GM12878 (cell line): ENCODE results near the gene TSC22D3. TPM values are rescaled to one million over a fixed set of nuclear protein-coding genes. Genes with fewer than 3 reads are reported as not detected.
A peak's percentile ranks its signal among the peaks of the same experiment; 100 is the strongest.

Source experiments
- BACH1 ChIP-seq: fragments of 450-650 bp; IDR thresholded peaks from 2 replicates; pipeline ENCODE4 v1.6.1; 2017; ENCODE audit warnings: mild to moderate bottlenecking, borderline replicate concordance
- BHLHE40 ChIP-seq, 2 experiments: fragments of 450-650 bp in 1 of 2; IDR thresholded peaks; 2 replicates each; pipeline ENCODE4 v1.6.1; 2011 to 2017; ENCODE audit warnings: low read depth in 2 of 2, borderline replicate concordance in 1 of 2, improper control_type of control experiment in 1 of 2, low read length in 1 of 2, mild to moderate bottlenecking in 1 of 2
- CBX3 ChIP-seq: fragments of 200-600 bp; sonication (generic); IDR thresholded peaks from 2 replicates; pipeline ENCODE4 v1.6.1; 2016; ENCODE audit warnings: low read depth, borderline replicate concordance
- DPF2 ChIP-seq: fragments of 450-650 bp; IDR thresholded peaks from 2 replicates; pipeline ENCODE4 v1.6.1; 2017; ENCODE audit warnings: mild to moderate bottlenecking
- EED ChIP-seq: sonication (generic); IDR thresholded peaks from 2 replicates; pipeline ENCODE4 v1.6.1; 2016; ENCODE audit warnings: antibody characterized with exemption, low read depth
- EGR1 ChIP-seq, 2 experiments: IDR thresholded peaks; 1 replicate in 1 of 2; 2 replicates in 1 of 2; pipeline ENCODE4 v1.6.1; 2011 to 2012; ENCODE audit warnings: low read depth in 2 of 2, low read length in 2 of 2, borderline replicate concordance in 1 of 2, mild to moderate bottlenecking in 1 of 2, moderate library complexity in 1 of 2
- HCFC1 ChIP-seq: fragments of 150-350 bp; IDR thresholded peaks from 2 replicates; pipeline ENCODE4 v1.6.1; 2014; ENCODE audit warnings: low read length
- IKZF1 ChIP-seq: fragments of 450-650 bp; conservative IDR thresholded peaks from 2 replicates; pipeline ENCODE4 v1.6.1; 2017; ENCODE audit warnings: antibody characterized with exemption, mild to moderate bottlenecking
- IKZF2 ChIP-seq, 2 experiments: fragments of 450-650 bp; IDR thresholded peaks; 2 replicates each; pipeline ENCODE4 v1.6.1; 2017; ENCODE audit warnings: mild to moderate bottlenecking in 2 of 2, moderate library complexity in 2 of 2
- MEF2A ChIP-seq: IDR thresholded peaks from 2 replicates; pipeline ENCODE4 v1.6.1; 2011; ENCODE audit warnings: low read depth, mild to moderate bottlenecking, low read length, moderate library complexity; ENCODE audit not compliant: insufficient read depth
- MEF2B ChIP-seq: fragments of 450-650 bp; IDR thresholded peaks from 2 replicates; pipeline ENCODE4 v1.6.1; 2018; ENCODE audit warnings: mild to moderate bottlenecking, moderate library complexity; ENCODE audit not compliant: partially characterized antibody, poor library complexity, severe bottlenecking
- MYB ChIP-seq: fragments of 150-350 bp; IDR thresholded peaks from 2 replicates; pipeline ENCODE4 v1.6.1; 2014; ENCODE audit warnings: mild to moderate bottlenecking, low read depth, low read length, borderline replicate concordance
- NBN ChIP-seq: fragments of 450-650 bp; IDR thresholded peaks from 2 replicates; pipeline ENCODE4 v1.6.1; 2016
- RAD21 ChIP-seq: IDR thresholded peaks from 2 replicates; pipeline ENCODE4 v1.6.1; 2011; ENCODE audit warnings: mild to moderate bottlenecking, low read depth, low read length, moderate library complexity; ENCODE audit not compliant: insufficient read depth
- TARDBP ChIP-seq: IDR thresholded peaks from 2 replicates; pipeline ENCODE4 v1.6.1; 2016; ENCODE audit warnings: borderline replicate concordance
- TBL1XR1 ChIP-seq: IDR thresholded peaks from 2 replicates; pipeline ENCODE4 v1.6.1; 2012; ENCODE audit warnings: low read depth, low read length, improper control_type of control experiment
- polyA plus RNA-seq, 11 experiments: library from polyadenylated mRNA; depleted of rRNA in 4 of 11; unstranded in 6 of 11; stranded (reverse) in 5 of 11; fragments of >200 nt; fragmentation: Nextera tagmentation in 4 of 11; fragmentation: Illumina TruSeq in 1 of 11; extraction: Ambion mirVana in 4 of 11; extraction: Trizol in 1 of 11; gene quantifications; 1 replicate in 1 of 11; 2 replicates in 10 of 11; pipeline versions ENCODE4 v1.2.1 to v1.2.3, GENCODE V29; 2011 to 2016; ENCODE audit warnings: inconsistent platforms in 2 of 11, missing spikeins in 2 of 11, low read depth in 1 of 11
- total RNA-seq, 4 experiments: library from RNA; depleted of rRNA in 3 of 4; stranded (reverse); fragments of >200 nt in 3 of 4; fragmentation: Illumina TruSeq in 1 of 4; extraction: Trizol in 1 of 4; gene quantifications; 2 replicates each; pipeline versions ENCODE4 v1.2.1 to v1.2.3, GENCODE V29; 2013 to 2021
- TF ChIP-seq, protein P1 (sequence below): IDR thresholded peaks from 2 replicates; pipeline ENCODE4 v1.6.1; 2012; ENCODE audit warnings: low read depth, low read length, improper control_type of control experiment
- TF ChIP-seq, protein P2 (sequence below): IDR thresholded peaks from 2 replicates; pipeline ENCODE4 v1.6.1; 2011; ENCODE audit warnings: borderline replicate concordance, low read depth, mild to moderate bottlenecking, moderate library complexity, mixed read lengths, low read length; ENCODE audit not compliant: insufficient read depth; ENCODE audit errors: extremely low read length
- TF ChIP-seq, protein P3 (sequence below): fragments of 450-650 bp; conservative IDR thresholded peaks from 2 replicates; pipeline ENCODE4 v1.6.1; 2017; ENCODE audit warnings: mild to moderate bottlenecking, moderate library complexity
- TF ChIP-seq, protein P4 (sequence below): fragments of 450-650 bp; IDR thresholded peaks from 2 replicates; pipeline ENCODE4 v1.6.1; 2017; ENCODE audit warnings: mild to moderate bottlenecking, moderate library complexity
- TF ChIP-seq, protein P5 (sequence below): fragments of 450-650 bp; IDR thresholded peaks from 2 replicates; pipeline ENCODE4 v1.6.1; 2016; ENCODE audit warnings: mild to moderate bottlenecking

The TSC22D3 gene
- total and polyA plus RNA-seq, 10 of the 15 experiments (the other 5 are each of a cell fraction or from before 2014, with no cell fraction given): 4.6 to 122 (median 16.1) TPM

DNA sequence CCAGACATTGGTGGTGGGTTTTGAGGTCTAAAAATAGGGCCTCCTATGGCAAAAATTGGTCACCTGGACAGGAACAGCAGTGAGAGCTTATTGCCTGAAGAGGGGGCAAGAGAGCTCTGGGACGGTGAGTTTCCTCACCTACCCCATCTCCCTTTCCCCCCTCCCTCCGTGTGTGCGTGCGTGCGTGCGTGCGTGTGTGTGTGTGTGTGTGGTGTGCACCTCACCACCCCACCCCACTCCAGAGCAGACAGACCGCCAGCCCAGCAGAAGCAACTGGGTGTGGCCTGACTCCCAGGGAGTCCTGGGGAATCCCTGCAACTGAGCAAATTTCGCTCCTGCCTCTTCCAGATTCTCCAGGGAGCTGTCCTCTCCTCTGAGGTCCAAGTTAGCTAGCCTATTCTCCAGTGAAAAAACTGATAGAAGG lies 102.6 kb downstream of the TSC22D3 start (continued):
- TF ChIP-seq BACH1: peak; percentile 72
- TF ChIP-seq MYB: no peak
- peak; percentile 70; the same call in 1 of the 2 replicates for TF ChIP-seq NBN
- TF ChIP-seq, protein P1, sequence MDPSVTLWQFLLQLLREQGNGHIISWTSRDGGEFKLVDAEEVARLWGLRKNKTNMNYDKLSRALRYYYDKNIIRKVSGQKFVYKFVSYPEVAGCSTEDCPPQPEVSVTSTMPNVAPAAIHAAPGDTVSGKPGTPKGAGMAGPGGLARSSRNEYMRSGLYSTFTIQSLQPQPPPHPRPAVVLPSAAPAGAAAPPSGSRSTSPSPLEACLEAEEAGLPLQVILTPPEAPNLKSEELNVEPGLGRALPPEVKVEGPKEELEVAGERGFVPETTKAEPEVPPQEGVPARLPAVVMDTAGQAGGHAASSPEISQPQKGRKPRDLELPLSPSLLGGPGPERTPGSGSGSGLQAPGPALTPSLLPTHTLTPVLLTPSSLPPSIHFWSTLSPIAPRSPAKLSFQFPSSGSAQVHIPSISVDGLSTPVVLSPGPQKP: no peak
- TF ChIP-seq, protein P2, sequence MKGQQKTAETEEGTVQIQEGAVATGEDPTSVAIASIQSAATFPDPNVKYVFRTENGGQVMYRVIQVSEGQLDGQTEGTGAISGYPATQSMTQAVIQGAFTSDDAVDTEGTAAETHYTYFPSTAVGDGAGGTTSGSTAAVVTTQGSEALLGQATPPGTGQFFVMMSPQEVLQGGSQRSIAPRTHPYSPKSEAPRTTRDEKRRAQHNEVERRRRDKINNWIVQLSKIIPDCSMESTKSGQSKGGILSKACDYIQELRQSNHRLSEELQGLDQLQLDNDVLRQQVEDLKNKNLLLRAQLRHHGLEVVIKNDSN: no peak
- peak; percentile 81 to 90; a peak in 3 of 4 replicates for TF ChIP-seq BHLHE40 (IDR thresholded peaks at IDR 0.05; ENCODE audit: borderline replicate concordance in 1 of 2, low read depth in 2 of 2, low read length in 1 of 2)
- TF ChIP-seq HCFC1: no peak
- TF ChIP-seq MEF2A: peak; percentile 65
- peak; percentile 77 to 81 for TF ChIP-seq IKZF2 (IDR thresholded peaks at IDR 0.05)
- peak in 1 of 2 experiments; percentile 71; a peak in 1 of 3 replicates for TF ChIP-seq EGR1 (IDR thresholded peaks at IDR 0.05; ENCODE audit: borderline replicate concordance in 1 of 2, low read depth in 2 of 2, low read length in 2 of 2)
- TF ChIP-seq, protein P3, sequence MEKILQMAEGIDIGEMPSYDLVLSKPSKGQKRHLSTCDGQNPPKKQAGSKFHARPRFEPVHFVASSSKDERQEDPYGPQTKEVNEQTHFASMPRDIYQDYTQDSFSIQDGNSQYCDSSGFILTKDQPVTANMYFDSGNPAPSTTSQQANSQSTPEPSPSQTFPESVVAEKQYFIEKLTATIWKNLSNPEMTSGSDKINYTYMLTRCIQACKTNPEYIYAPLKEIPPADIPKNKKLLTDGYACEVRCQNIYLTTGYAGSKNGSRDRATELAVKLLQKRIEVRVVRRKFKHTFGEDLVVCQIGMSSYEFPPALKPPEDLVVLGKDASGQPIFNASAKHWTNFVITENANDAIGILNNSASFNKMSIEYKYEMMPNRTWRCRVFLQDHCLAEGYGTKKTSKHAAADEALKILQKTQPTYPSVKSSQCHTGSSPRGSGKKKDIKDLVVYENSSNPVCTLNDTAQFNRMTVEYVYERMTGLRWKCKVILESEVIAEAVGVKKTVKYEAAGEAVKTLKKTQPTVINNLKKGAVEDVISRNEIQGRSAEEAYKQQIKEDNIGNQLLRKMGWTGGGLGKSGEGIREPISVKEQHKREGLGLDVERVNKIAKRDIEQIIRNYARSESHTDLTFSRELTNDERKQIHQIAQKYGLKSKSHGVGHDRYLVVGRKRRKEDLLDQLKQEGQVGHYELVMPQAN: no peak
- TF ChIP-seq DPF2: peak; percentile 63; the same call in 1 of the 2 replicates
- TF ChIP-seq, protein P4, sequence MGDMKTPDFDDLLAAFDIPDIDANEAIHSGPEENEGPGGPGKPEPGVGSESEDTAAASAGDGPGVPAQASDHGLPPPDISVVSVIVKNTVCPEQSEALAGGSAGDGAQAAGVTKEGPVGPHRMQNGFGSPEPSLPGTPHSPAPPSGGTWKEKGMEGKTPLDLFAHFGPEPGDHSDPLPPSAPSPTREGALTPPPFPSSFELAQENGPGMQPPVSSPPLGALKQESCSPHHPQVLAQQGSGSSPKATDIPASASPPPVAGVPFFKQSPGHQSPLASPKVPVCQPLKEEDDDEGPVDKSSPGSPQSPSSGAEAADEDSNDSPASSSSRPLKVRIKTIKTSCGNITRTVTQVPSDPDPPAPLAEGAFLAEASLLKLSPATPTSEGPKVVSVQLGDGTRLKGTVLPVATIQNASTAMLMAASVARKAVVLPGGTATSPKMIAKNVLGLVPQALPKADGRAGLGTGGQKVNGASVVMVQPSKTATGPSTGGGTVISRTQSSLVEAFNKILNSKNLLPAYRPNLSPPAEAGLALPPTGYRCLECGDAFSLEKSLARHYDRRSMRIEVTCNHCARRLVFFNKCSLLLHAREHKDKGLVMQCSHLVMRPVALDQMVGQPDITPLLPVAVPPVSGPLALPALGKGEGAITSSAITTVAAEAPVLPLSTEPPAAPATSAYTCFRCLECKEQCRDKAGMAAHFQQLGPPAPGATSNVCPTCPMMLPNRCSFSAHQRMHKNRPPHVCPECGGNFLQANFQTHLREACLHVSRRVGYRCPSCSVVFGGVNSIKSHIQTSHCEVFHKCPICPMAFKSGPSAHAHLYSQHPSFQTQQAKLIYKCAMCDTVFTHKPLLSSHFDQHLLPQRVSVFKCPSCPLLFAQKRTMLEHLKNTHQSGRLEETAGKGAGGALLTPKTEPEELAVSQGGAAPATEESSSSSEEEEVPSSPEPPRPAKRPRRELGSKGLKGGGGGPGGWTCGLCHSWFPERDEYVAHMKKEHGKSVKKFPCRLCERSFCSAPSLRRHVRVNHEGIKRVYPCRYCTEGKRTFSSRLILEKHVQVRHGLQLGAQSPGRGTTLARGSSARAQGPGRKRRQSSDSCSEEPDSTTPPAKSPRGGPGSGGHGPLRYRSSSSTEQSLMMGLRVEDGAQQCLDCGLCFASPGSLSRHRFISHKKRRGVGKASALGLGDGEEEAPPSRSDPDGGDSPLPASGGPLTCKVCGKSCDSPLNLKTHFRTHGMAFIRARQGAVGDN: peak; percentile 64
- TF ChIP-seq EED: no peak
- peak; percentile 28 for TF ChIP-seq MEF2B
- TF ChIP-seq IKZF1: peak; percentile 85
- TF ChIP-seq CBX3: no peak
- TF ChIP-seq, protein P5, sequence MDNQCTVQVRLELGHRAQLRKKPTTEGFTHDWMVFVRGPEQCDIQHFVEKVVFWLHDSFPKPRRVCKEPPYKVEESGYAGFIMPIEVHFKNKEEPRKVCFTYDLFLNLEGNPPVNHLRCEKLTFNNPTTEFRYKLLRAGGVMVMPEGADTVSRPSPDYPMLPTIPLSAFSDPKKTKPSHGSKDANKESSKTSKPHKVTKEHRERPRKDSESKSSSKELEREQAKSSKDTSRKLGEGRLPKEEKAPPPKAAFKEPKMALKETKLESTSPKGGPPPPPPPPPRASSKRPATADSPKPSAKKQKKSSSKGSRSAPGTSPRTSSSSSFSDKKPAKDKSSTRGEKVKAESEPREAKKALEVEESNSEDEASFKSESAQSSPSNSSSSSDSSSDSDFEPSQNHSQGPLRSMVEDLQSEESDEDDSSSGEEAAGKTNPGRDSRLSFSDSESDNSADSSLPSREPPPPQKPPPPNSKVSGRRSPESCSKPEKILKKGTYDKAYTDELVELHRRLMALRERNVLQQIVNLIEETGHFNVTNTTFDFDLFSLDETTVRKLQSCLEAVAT: 0 out of 2 replicates have a peak, but pooled peaks have one; percentile 64
- peak; percentile 74 for TF ChIP-seq RAD21
- no peak for TF ChIP-seq TARDBP
- TF ChIP-seq TBL1XR1: peak; percentile 55; the same call in 1 of the 2 replicates
